Fibroblast of skin of left quadriceps (primary cell): Measurements from ENCODE around the gene KRCC1.
"Not testable (repeated sequence)": the region's sequence is repeated elsewhere in the genome, so short reads cannot be mapped to it uniquely, and the experiment has no call there.

Source experiments
- DNase-seq, 2 experiments: peaks; one replicate each; pipeline ENCODE4 v3.0.0-alpha.2; 2013; ENCODE audit warnings: low read depth in 2 of 2

KRCC1 gene

GRCh38 chr2:88038263-88039105, 17.1 kb downstream of the KRCC1 start:
- peak; percentile 90 to 91 for DNase-seq

DNA sequence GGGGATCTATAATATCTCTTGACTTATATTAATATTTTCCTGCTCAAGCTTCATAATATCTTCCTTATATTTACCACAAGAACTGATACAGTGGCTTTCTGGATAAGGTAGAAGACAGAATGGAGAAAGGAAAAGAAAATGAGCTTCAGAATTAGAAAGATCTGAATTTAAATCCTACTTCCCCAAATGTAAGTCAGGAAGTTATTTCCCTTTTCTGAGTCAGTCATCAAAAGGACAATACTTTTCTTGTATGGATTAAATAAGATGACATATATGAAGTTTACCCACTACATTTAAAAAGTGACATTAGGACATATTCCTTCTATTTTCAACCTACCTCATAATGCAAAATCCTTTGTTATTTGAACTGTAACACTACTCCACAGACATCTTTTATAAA, 19.0 kb downstream of the KRCC1 start:
- DNase-seq: no peak

DNA sequence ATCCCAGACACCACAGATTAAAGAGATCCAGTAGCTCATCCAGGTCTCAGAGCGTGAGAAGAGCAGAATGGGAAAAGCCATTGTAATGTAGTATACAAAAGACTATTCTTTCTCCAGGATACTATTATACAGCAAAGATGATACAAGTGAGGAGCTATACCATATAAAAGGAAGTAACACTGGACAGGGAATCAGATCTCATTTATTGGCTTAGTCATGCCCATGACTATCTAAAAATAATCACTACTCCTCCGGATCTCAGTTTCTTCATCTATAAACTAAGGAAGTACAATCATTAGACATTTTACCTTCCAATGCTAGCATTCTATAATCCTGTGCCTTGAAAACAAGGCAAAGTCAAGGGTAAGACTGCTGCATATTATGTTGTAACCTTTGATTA, 19.4 kb downstream of the KRCC1 start:
- DNase-seq: no peak

- no peak for DNase-seq
Measured at GRCh38 chr2:88032070-88032702, 23.4 kb downstream of the KRCC1 start.

DNA sequence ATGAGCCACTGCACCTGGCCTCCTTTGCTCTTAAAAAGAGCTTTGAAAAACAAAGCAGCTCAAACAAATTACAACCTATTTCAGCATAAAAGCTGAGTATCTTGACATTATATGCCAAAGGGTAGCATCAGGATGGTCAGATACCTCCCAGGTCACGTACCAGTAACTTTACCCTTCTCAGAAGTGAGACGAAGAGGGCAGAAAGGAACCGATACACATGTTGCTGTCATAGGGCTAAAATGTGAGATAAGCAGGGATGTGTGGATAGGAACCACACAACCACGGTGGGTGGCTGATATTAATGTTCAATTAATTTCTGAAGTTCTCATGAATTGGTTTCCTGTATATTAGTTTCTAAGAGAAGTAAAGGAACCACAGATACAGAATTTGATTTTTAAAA, 26.7 kb downstream of the KRCC1 start:
- no peak for DNase-seq

GRCh38 chr2:88027697-88028389, 27.7 kb downstream of the KRCC1 start:
- DNase-seq: no peak

DNA sequence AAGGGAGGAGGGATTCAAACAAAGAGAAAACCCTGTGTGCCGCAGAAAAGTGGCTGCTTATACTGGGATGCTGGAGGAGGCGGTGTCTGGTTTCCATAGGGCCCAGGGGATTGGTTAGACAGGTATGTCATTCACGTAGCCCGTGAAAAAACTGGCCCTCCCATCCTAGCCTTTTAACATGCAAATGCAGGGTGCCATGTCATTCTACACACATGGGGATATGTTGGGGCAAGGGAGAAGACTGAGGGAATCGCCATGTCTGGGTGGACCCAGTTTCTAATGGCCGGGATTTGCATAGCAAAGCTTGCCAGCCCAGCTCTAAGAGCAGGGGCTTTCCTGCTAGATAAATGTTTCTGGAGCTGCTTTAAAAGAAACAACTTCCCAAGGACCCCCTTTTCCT, 31.1 kb downstream of the KRCC1 start:
- DNase-seq: no peak

- no peak for DNase-seq
Measured at GRCh38 chr2:88022669-88022921, 33.0 kb downstream of the KRCC1 start.

- DNase-seq: no peak
Measured at GRCh38 chr2:88019985-88020384, 35.6 kb downstream of the KRCC1 start.

DNA sequence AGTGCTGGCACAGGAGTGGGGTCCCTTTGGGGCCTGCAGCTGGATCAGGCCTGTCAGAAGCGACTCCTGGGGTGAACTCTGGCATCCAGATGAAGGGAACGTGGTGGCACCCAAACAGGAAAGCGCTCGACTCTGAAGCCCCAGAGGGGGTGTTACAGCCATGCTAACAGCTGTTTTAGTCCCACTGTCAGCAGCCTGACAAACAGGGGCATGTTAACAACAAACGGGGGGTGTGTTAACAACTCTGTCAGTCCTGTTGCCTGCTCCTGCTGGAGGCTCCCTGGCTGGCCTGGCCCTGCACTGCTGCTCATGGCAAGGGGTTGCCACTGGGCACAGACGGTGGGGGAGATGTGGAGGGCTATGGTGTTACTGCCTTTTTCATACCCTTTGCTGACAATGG, 36.7 kb downstream of the KRCC1 start:
- DNase-seq: no peak

- not testable (repeated sequence) for DNase-seq
Measured at GRCh38 chr2:88018077-88018805, 37.3 kb downstream of the KRCC1 start.

GRCh38 chr2:88017780-88018038, 37.9 kb downstream of the KRCC1 start:
- DNase-seq: not testable (repeated sequence)

GRCh38 chr2:88016960-88017779, 38.4 kb downstream of the KRCC1 start:
- DNase-seq: no peak

DNA sequence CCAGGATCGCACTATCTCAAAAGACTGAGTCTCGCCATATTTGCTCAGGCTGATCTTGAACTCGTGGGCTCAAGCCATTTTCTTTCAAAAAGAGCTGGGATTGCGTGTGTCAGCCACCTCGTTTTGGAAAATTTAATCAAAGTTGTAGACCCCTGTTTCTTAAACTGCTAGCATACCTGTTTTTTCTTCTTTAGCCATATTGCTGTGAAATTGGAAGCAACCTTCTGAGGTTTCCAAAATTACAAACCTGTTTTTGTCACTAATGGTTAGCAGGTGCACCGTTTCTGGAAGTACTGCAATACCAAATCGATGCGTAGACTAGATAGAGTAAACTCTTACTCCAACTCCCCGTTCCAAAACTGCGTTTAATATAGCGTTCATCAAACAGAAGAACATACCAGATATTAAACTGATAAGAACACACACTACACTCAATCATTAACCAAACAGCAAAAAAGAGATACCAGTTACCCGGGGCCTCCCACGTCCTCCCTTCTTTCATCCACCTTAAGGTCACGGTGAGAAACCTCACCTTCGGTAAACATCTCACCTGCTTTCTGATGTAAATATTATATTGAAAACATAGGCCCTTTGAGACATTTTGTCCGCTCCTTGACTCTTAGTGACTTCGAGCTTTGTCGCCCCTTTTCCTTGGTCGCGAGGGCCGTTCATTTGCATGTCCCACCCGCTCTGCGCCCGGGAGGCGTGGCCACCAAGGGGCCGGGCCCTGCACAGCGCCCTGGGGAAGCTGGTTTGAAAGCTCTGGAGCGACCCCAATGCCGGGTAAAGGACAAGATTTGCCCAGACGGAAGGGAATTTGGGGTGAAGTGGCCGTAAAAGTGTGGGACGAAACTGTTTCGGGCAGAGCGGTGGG, 39.3 kb downstream of the KRCC1 start, which contains the start of gene RNU2-63P:
Gene RNU2-63P (minus strand): TSS at position 462 of the 874 bp plus-strand sequence.
- peak; percentile 94 to 95 for DNase-seq

DNA sequence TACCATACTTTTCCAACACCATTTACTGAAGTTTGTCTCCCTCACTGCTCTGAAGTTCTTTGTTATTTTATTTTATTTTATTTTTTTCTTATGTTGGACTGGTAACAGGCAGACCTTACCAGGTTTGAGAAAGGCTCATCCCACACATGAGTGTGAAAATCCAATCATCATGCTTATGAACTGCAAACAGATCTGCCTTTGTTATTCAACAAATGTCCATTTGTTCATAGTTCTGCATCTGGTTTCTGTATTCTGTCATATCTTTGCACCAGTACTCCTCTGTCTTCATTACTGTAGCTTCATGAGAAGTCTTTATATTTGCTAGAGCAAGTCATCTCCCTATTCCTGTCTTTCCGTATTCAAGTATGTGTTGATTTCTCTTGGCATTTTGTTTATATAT, 44.6 kb downstream of the KRCC1 start:
- no peak for DNase-seq

DNA sequence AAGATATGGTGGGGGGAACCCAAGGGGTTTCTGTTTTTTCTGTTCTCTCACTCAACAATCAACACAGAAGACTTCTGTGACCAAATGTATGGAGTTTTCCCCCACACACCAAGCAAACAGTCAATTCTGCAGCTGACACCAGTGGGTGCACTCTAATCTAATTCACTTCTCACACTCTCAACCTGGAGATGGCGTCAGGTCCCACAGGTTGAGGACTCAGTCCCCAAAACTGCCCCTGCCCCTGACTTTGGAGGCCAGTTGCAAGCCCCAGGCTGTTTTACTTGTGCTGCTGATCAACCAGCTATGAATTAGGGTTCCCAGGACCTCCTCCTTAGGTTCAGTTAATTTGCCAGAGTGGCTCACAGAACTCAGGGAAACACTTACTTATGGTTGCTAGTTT, 45.4 kb downstream of the KRCC1 start:
- DNase-seq: no peak

GRCh38 chr2:88006912-88007439, 48.6 kb downstream of the KRCC1 start:
- DNase-seq: no peak

GRCh38 chr2:88005776-88006175, 49.8 kb downstream of the KRCC1 start:
- DNase-seq: no peak

GRCh38 chr2:88003074-88003755, 52.4 kb downstream of the KRCC1 start:
- no peak for DNase-seq

- no peak for DNase-seq
Measured at GRCh38 chr2:88002359-88002707, 53.2 kb downstream of the KRCC1 start.
